GM12801 (cell line): ENCODE measurements around the gene OSBPL5.

Experiments used
- TF ChIP-seq, protein P1 (sequence below): IDR thresholded peaks from one replicate; pipeline ENCODE4 v1.5.1; 2011; ENCODE audit warnings: control low read depth; ENCODE audit not compliant: insufficient read length; ENCODE audit errors: extremely low read depth

The OSBPL5 gene

GRCh38 chr11:3196161-3197043, 31.3 kb upstream of the OSBPL5 start:
- TF ChIP-seq, protein P1, sequence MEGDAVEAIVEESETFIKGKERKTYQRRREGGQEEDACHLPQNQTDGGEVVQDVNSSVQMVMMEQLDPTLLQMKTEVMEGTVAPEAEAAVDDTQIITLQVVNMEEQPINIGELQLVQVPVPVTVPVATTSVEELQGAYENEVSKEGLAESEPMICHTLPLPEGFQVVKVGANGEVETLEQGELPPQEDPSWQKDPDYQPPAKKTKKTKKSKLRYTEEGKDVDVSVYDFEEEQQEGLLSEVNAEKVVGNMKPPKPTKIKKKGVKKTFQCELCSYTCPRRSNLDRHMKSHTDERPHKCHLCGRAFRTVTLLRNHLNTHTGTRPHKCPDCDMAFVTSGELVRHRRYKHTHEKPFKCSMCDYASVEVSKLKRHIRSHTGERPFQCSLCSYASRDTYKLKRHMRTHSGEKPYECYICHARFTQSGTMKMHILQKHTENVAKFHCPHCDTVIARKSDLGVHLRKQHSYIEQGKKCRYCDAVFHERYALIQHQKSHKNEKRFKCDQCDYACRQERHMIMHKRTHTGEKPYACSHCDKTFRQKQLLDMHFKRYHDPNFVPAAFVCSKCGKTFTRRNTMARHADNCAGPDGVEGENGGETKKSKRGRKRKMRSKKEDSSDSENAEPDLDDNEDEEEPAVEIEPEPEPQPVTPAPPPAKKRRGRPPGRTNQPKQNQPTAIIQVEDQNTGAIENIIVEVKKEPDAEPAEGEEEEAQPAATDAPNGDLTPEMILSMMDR, result no peak

DNA sequence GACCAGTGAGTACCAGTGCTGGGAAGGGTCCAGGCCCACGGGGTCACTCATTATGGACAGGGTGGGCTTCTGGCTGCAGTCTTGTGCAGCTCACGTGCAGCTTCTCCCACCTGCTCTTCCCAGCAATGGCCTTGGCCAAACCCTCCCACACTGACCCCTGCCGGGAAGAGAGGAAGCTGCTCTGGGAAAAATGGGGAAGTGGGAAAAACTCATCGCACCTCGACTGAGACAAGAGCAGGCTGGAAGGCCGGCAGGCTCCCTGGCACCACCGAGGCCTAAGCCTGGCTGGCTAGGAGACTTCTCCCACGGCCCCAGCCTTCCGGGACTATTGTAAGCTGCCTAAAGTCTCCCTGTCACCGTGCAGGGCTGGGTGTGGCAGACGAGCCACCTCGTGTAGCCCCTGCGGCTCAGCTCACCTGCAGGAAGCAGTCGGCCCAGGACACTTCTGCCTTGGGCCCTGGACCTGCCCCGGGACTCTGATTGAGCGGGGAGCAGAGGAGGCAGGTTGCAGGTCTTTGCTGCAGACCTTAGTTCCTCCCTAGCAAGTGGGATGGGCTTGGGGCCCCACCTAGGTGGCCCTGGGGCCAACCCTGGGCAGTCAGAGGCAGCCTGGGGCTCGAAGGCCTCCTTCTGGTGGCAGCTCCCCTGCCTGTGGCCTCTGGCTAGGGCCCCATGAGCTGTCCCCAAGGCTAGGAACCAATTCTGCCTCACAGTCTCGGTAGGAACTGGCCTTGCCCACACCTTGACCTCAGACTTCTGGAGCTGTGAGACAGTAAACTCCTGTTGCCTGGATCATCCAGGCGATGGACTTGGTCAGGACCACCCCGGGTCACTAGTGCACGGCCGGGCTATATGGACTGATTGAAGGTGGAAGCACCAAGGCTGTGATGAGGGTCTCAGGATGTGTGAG, 30.4 kb upstream of the OSBPL5 start:
- TF ChIP-seq, protein P1, result no peak

- TF ChIP-seq, protein P1, result no peak
Measured at GRCh38 chr11:3194016-3194816, 29.1 kb upstream of the OSBPL5 start.

DNA sequence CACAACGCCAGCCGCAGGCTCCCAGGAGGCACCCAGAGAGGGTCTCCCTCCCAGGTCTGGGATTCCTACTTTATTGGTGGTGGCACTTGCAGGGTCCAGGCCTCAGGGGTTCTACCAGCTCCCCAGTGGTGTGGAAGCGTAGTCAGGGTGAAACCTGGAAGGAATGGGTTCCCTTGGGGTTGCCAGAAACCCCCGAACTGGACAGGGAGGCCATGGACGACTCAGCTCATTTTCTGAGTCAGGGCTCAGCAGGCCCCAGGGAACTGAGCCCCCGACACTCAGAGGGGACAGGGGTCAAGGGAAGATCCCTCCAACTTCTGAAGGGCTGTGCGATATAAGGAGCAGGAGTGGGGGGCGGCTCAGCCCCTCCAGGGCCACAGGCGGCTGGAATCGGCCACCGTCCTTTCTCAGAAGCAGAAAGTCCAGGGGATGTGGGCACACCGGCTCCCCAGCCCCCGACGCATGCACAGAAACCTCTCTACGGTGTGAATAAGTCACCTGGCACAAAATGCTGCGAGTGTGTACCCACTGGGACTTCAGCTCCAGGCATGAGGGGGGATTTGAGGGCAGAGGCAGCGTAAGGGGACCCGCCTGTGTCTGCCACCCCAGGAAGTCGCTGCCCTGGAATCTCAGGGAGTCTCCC, 28.4 kb upstream of the OSBPL5 start:
- TF ChIP-seq, protein P1, result no peak

GRCh38 chr11:3192511-3193372, 27.6 kb upstream of the OSBPL5 start:
- TF ChIP-seq, protein P1, result no peak

DNA sequence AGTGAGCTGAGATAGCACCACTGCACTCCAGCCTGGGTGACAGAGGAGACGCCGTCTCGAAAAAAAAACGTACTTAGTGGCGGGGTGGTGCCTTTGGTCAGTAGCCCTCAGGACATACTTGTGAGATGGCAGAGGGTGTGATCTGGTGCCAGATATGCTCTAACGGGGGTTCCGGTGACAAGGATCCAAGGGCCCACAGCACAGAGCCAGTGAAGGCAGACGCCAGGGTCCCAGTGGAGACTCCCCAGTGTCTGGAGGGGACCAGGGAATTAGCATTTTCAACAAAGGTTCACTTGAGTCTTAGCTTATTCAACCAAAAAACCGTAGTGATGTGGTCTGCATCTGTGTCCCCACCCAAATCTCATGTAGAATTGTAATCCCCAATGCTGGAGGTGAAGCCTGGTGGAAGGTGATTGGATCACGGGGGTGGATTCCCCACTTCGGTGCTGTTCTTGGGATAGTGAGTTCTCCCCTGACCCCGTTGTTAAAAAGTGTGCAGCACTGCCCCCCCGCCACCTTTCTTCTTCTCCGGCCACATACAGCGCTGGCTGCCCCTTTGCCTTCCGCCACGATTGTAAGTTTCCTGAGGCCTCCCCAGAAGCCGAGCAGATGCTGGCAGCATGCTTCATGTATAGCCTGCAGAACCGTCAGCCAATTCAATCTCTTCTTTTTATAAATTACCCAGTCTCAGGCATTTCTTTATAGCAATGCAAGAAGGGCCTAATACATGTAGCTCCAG, 26.6 kb upstream of the OSBPL5 start:
- TF ChIP-seq, protein P1, result no peak
